Mesenchymal stem cell (in vitro differentiated cells and primary cell): Measurements from ENCODE around the gene AZU1. TPM values are rescaled to one million over a fixed set of nuclear protein-coding genes. Genes with fewer than 3 reads are reported as not detected.

Source experiments
- DNase-seq: peaks from one replicate; pipeline ENCODE4 v3.0.0-alpha.2; 2013
- H2AFZ ChIP-seq: one replicate; pipeline ENCODE4 v1.6.1; 2013; ENCODE audit warnings: low read depth, mild to moderate bottlenecking, control low read depth, inconsistent platforms, low read length, moderate library complexity
- H2AK5ac ChIP-seq: 2 replicates; pipeline ENCODE4 v1.6.1; 2013; ENCODE audit warnings: low read length, moderate library complexity, mild to moderate bottlenecking, inconsistent platforms; ENCODE audit not compliant: severe bottlenecking
- H2BK120ac ChIP-seq: one replicate; pipeline ENCODE4 v1.6.1; 2013; ENCODE audit warnings: low read depth, mild to moderate bottlenecking, inconsistent platforms, low read length, moderate library complexity
- H2BK12ac ChIP-seq, 2 experiments: one replicate each; pipeline ENCODE4 v1.6.1; 2013; ENCODE audit warnings: inconsistent platforms in 2 of 2, low read length in 2 of 2, mild to moderate bottlenecking in 2 of 2, moderate library complexity in 2 of 2, control low read depth in 1 of 2
- H2BK15ac ChIP-seq: one replicate; pipeline ENCODE4 v1.6.1; 2013; ENCODE audit warnings: mild to moderate bottlenecking, low read depth, inconsistent platforms; ENCODE audit not compliant: poor library complexity, severe bottlenecking
- H2BK5ac ChIP-seq: 2 replicates; pipeline ENCODE4 v1.6.1; 2013; ENCODE audit warnings: low read depth, mild to moderate bottlenecking, low read length, control low read depth, inconsistent platforms; ENCODE audit not compliant: poor library complexity, severe bottlenecking
- H3K14ac ChIP-seq, 2 experiments: one replicate each; pipeline ENCODE4 v1.6.1; 2013; ENCODE audit warnings: inconsistent platforms in 2 of 2, low read length in 2 of 2, control low read depth in 1 of 2, mild to moderate bottlenecking in 1 of 2, moderate library complexity in 1 of 2
- H3K18ac ChIP-seq, 2 experiments: one replicate each; pipeline ENCODE4 v1.6.1; 2013; ENCODE audit warnings: inconsistent platforms in 2 of 2, low read length in 2 of 2, control low read depth in 1 of 2, low read depth in 1 of 2, mild to moderate bottlenecking in 1 of 2
- H3K23ac ChIP-seq, 2 experiments: one replicate each; pipeline ENCODE4 v1.6.1; 2013; ENCODE audit warnings: inconsistent platforms in 2 of 2, low read length in 2 of 2, mild to moderate bottlenecking in 2 of 2, moderate library complexity in 2 of 2, control low read depth in 1 of 2
- H3K27ac ChIP-seq: 2 replicates; pipeline ENCODE4 v1.5.1; 2013; ENCODE audit warnings: mild to moderate bottlenecking, moderate library complexity, low read length, control low read depth, inconsistent platforms; ENCODE audit not compliant: poor library complexity, severe bottlenecking
- H3K27me3 ChIP-seq, 2 experiments: 2 replicates each; pipeline versions ENCODE4 v1.6.1 to v1.7.0; 2013; ENCODE audit warnings: low read length in 2 of 2, mild to moderate bottlenecking in 2 of 2, moderate library complexity in 2 of 2, control low read depth in 1 of 2, inconsistent platforms in 1 of 2; ENCODE audit not compliant: control insufficient read depth in 1 of 2, insufficient read depth in 1 of 2
- H3K36me3 ChIP-seq, 2 experiments: 2 replicates each; pipeline versions ENCODE4 v1.6.1 to v1.7.0; 2013; ENCODE audit warnings: low read length in 2 of 2, control low read depth in 1 of 2, inconsistent platforms in 1 of 2, low read depth in 1 of 2, mild to moderate bottlenecking in 1 of 2; ENCODE audit not compliant: insufficient read depth in 2 of 2, control insufficient read depth in 1 of 2
- H3K4ac ChIP-seq, 2 experiments: one replicate each; pipeline ENCODE4 v1.6.1; 2013; ENCODE audit warnings: inconsistent platforms in 2 of 2, low read length in 2 of 2, mild to moderate bottlenecking in 2 of 2, moderate library complexity in 2 of 2, control low read depth in 1 of 2, low read depth in 1 of 2
- H3K4me1 ChIP-seq: 2 replicates; pipeline ENCODE4 v1.6.1; 2013; ENCODE audit warnings: low read depth, low read length, control low read depth; ENCODE audit not compliant: control insufficient read depth, insufficient read depth
- H3K4me2 ChIP-seq: 2 replicates; pipeline ENCODE4 v1.6.1; 2013; ENCODE audit warnings: low read length, mild to moderate bottlenecking, inconsistent platforms; ENCODE audit not compliant: poor library complexity, severe bottlenecking
- H3K4me3 ChIP-seq, 2 experiments: 2 replicates each; pipeline versions ENCODE4 v1.5.1 to v1.7.0; 2013; ENCODE audit warnings: low read length in 2 of 2, mild to moderate bottlenecking in 2 of 2, control low read depth in 1 of 2, low read depth in 1 of 2; ENCODE audit not compliant: insufficient read depth in 1 of 2
- H3K79me1 ChIP-seq: replicated peaks from 2 replicates; pipeline ENCODE4 v1.6.1; 2013; ENCODE audit warnings: mild to moderate bottlenecking, control low read depth, low read length, inconsistent platforms; ENCODE audit not compliant: poor library complexity, severe bottlenecking
- H3K9ac ChIP-seq: 2 replicates; pipeline ENCODE4 v1.7.0; 2013; ENCODE audit warnings: mild to moderate bottlenecking, low read length, moderate library complexity
- H3K9me3 ChIP-seq: 2 replicates; pipeline ENCODE4 v1.7.0; 2013; ENCODE audit warnings: mild to moderate bottlenecking, low read length; ENCODE audit not compliant: control insufficient read depth
- H4K8ac ChIP-seq: one replicate; pipeline ENCODE4 v1.6.1; 2013; ENCODE audit warnings: inconsistent platforms, mild to moderate bottlenecking, low read length, moderate library complexity
- H4K91ac ChIP-seq: one replicate; pipeline ENCODE4 v1.6.1; 2013; ENCODE audit warnings: mild to moderate bottlenecking, low read length, inconsistent platforms
- WGBS: methylation state at CpG from one replicate; pipeline ENCODE4 v1.1.7; 2013; ENCODE audit warnings: mixed read lengths; 5-methylcytosine and 5-hydroxymethylcytosine counted together
- small RNA-seq: library from polyadenylated mRNA; stranded (forward); fragments of <200 nt; extraction: miRNeasy Mini kit (QIAGEN cat#:217004); gene quantifications from one replicate; pipeline ENCODE3, GENCODE V24; 2013; ENCODE audit warnings: low read depth

AZU1 gene

DNA sequence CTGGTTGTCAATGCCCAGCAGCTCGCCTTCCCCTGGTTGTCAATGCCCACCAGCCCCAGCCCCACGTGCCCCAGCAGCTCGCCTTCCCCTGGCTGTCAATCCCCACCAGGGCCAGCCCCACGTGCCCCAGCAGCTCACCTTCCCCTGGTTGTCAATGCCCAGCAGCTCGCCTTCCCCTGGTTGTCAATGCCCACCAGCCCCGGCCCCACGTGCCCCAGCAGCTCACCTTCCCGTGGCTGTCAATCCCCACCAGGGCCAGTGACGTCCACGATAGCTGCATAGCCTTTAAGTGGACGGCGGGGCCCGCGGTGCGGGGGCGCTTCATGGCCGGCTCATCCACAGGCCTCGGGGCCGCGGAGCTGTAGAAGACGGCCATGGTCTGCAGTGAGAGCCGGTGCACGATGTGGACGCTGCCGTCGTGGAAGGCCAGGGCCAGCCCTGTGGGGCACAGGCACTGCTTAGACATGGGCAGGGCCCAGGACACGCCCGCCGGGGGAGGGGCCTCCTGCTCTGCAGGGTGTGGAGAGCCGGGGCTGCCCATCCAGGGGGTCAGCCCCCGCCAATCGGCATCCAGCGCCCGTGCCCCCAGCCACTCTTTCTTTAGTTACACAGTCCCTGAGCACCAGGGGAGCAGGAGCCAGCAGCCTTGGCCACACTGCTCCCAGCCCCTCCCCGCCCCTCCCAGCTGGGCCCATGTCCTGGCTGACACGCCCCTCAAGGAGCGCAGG, 52.2 kb downstream of the AZU1 start:
- no peak for DNase-seq
- no peak overlapping the region for H2BK5ac ChIP-seq
- H3K4me3 ChIP-seq = no peak overlapping the region
- 95% methylated on average over 31 of the region's 37 CpGs for WGBS
- H2BK120ac ChIP-seq = no peak overlapping the region
- no peak overlapping the region for H3K4ac ChIP-seq
- no peak overlapping the region for H2AK5ac ChIP-seq
- H2AFZ ChIP-seq = no peak overlapping the region
- H4K91ac ChIP-seq = no peak overlapping the region
- H3K23ac ChIP-seq = no peak overlapping the region
- peaks cover 29% of the 10 kb centered on the region for H3K79me1 ChIP-seq
- no peaks in the 10 kb centered on the region for H3K9me3 ChIP-seq
- H3K27ac ChIP-seq = no peak overlapping the region
- H3K14ac ChIP-seq = no peak overlapping the region
- H3K36me3 ChIP-seq = peaks cover 55 to 97% of the 10 kb centered on the region in 2 experiments
- no peak overlapping the region for H3K9ac ChIP-seq
- no peak overlapping the region for H2BK15ac ChIP-seq
- H4K8ac ChIP-seq = no peak overlapping the region
- H3K27me3 ChIP-seq = no peaks in the 10 kb centered on the region
- no peak overlapping the region for H3K4me2 ChIP-seq
- no peak overlapping the region for H3K18ac ChIP-seq
- no peak overlapping the region for H2BK12ac ChIP-seq
- H3K4me1 ChIP-seq = peaks cover 24% of the 10 kb centered on the region

Small RNA genes within 50 kb of the gene (small RNA-seq; reads per million reads assigned to genes)
- not detected for gene MIR3187
